Mammary epithelial cell (primary cell): Measurements from ENCODE around the gene CHST3.

Experiments
- CTCF ChIP-seq, 2 donors: IDR thresholded peaks in 1 of 2; conservative IDR thresholded peaks in 1 of 2; 2 replicates each; pipeline ENCODE4 v1.5.1; 2011 to 2012; ENCODE audit warnings: inconsistent platforms in 2 of 2, low read length in 2 of 2, mild to moderate bottlenecking in 2 of 2, control low read depth in 1 of 2, low read depth in 1 of 2; ENCODE audit not compliant: insufficient read depth in 1 of 2; ENCODE audit errors: extremely low read depth in 1 of 2
- EZH2 ChIP-seq: IDR thresholded peaks from 2 replicates; pipeline ENCODE4 v1.6.1; 2012; ENCODE audit warnings: low read length, inconsistent platforms, borderline replicate concordance

GRCh38 chr10:71980181-71981014 lies 16.2 kb downstream of the CHST3 start:
- TF ChIP-seq CTCF (conservative IDR thresholded peaks at IDR 0.05 in 1 of 2, IDR thresholded peaks at IDR 0.05 in 1 of 2; ENCODE audit: extremely low read depth in 1 of 2, insufficient read depth in 1 of 2, low read depth in 1 of 2, low read length in 2 of 2) = no peak
- TF ChIP-seq EZH2 = no peak
